ENCODE data around the gene WDR17. TPM values are rescaled to one million over a fixed set of nuclear protein-coding genes. Genes with fewer than 3 reads are reported as not detected.

The WDR17 gene
- total RNA-seq, 1 donor from 2014 or later: 6.1 TPM

DNA sequence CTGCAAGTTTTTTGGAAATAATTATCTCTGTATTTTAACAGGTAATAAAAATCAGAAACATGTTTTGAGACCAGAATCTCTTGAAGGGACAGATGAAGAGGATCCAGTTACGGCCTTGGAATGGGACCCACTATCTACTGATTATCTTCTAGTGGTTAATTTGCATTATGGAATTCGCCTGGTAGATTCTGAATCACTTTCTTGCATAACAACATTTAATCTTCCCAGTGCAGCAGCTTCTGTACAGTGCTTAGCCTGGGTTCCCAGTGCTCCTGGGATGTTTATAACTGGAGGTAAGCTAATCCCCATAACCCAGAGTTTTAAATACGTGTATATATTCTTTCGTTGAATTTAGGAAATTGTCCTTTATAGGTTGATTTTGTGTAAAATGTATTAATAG is 59.4 kb downstream of the WDR17 start:
- Mint-ChIP-seq H3K4me1 (ENCODE audit: unreplicated experiment) (no peaks in the 10 kb centered on the region), H3K36me3 (no peaks in the 10 kb centered on the region), H3K9me3 (no peaks in the 10 kb centered on the region), H3K27me3 (no peaks in the 10 kb centered on the region), H3K27ac (no peak overlapping the region), H3K4me3 (no peak overlapping the region)
- TF ChIP-seq, protein P1, sequence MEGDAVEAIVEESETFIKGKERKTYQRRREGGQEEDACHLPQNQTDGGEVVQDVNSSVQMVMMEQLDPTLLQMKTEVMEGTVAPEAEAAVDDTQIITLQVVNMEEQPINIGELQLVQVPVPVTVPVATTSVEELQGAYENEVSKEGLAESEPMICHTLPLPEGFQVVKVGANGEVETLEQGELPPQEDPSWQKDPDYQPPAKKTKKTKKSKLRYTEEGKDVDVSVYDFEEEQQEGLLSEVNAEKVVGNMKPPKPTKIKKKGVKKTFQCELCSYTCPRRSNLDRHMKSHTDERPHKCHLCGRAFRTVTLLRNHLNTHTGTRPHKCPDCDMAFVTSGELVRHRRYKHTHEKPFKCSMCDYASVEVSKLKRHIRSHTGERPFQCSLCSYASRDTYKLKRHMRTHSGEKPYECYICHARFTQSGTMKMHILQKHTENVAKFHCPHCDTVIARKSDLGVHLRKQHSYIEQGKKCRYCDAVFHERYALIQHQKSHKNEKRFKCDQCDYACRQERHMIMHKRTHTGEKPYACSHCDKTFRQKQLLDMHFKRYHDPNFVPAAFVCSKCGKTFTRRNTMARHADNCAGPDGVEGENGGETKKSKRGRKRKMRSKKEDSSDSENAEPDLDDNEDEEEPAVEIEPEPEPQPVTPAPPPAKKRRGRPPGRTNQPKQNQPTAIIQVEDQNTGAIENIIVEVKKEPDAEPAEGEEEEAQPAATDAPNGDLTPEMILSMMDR (conservative IDR thresholded peaks at IDR 0.05): no peak
- no peak for DNase-seq (ENCODE audit: extremely low spot score, unreplicated experiment)

DNA sequence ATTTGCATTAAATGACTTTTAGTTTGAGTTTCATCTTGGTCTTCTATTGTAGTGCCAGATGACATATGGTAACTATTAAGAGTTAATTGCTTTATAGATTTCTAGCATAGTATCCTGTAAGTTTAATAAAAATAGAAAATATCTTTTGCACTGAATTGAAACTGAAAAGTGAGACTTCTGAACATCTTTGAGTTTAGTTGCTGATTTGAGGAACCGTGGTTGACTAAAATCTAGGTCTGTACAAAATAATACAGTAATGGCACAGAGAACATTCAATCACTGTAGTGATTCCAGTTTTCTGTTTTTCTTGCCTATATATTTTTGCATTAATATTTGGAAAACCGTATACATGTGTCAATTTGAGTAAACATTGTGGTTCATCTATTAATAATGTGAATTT is 69.0 kb downstream of the WDR17 start:
- no peak for DNase-seq (ENCODE audit: extremely low spot score, unreplicated experiment)
- no peaks in the 10 kb centered on the region for H3K27me3 Mint-ChIP-seq
- TF ChIP-seq, protein P1 (conservative IDR thresholded peaks at IDR 0.05): no peak
- no peaks in the 10 kb centered on the region for H3K4me1 Mint-ChIP-seq (ENCODE audit: unreplicated experiment)
- no peak overlapping the region for H3K27ac Mint-ChIP-seq
- no peak overlapping the region for H3K4me3 Mint-ChIP-seq
- no peaks in the 10 kb centered on the region for H3K36me3 Mint-ChIP-seq
- H3K9me3 Mint-ChIP-seq: no peaks in the 10 kb centered on the region

DNA sequence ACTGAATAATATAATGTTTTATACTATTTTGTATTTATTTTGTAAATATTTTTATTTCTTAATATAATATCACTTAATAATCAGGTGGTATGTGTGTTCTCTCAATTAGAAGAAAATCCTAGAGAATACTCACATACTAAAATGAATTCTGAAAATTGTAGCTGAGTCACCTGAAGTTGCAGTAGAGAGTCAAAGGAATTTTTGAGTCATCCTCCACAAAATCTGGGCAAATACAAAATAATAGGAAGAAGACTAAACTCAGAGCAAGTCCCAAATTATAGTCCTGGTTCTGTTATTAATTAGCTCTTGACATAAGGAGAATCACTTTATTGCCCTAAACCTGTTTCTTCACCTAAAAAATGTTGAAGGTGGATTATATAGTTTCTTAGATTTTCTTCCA is 72.0 kb downstream of the WDR17 start:
- Mint-ChIP-seq H3K4me3 (no peak overlapping the region), H3K4me1 (ENCODE audit: unreplicated experiment) (no peaks in the 10 kb centered on the region), H3K27ac (no peak overlapping the region), H3K36me3 (no peaks in the 10 kb centered on the region), H3K9me3 (no peaks in the 10 kb centered on the region), H3K27me3 (no peaks in the 10 kb centered on the region)
- DNase-seq (ENCODE audit: extremely low spot score, unreplicated experiment): no peak
- TF ChIP-seq, protein P1 (conservative IDR thresholded peaks at IDR 0.05): no peak

DNA sequence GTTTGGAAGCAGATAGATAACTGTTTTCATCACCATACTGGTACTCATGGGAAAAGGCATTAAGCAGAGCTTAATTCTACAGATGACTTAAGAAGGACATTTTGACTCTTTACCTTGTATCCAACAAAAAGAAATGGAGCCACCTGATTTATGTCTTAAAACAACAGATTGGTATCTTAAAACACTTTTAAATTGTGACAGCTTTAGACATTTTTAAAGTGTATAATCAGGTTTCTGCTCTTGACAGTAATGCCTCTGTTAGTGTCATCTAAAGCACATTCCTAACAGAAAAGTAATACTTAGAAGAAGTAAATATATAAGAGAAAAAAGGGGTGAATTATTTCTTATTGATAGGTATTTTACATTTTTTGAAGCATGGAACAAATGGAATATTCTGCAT is 73.9 kb downstream of the WDR17 start:
- DNase-seq (ENCODE audit: extremely low spot score, unreplicated experiment): no peak
- Mint-ChIP-seq H3K4me1 (ENCODE audit: unreplicated experiment) (no peaks in the 10 kb centered on the region), H3K27me3 (no peaks in the 10 kb centered on the region), H3K27ac (no peak overlapping the region), H3K9me3 (no peaks in the 10 kb centered on the region), H3K4me3 (no peak overlapping the region), H3K36me3 (no peaks in the 10 kb centered on the region)
- TF ChIP-seq, protein P1 (conservative IDR thresholded peaks at IDR 0.05): no peak

DNA sequence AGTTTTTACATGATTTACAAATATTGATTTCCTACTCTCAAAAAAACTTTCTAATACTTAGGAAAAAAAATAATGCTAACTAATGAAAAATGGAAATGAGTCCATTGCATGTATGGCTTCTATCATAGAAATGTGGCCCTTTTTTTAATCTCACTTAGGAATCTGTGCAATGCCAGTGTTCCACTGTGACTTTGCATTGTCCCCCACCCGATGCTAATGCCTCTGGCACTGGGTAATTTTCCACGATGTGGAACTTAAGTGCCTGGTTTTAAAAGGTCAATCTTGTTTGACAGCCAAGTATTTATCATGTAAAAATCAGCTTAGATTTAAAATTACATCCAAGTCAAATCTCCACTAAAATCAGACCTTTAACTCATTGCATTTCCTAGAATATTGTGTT is 76.6 kb downstream of the WDR17 start:
- Mint-ChIP-seq H3K4me1 (ENCODE audit: unreplicated experiment) (no peaks in the 10 kb centered on the region), H3K4me3 (no peak overlapping the region), H3K27me3 (no peaks in the 10 kb centered on the region), H3K27ac (no peak overlapping the region), H3K36me3 (no peaks in the 10 kb centered on the region), H3K9me3 (no peaks in the 10 kb centered on the region)
- DNase-seq (ENCODE audit: extremely low spot score, unreplicated experiment): no peak
- TF ChIP-seq, protein P1 (conservative IDR thresholded peaks at IDR 0.05): no peak

All from type B pancreatic cell (in vitro differentiated cells).